Keratinocyte (primary cell): ENCODE data around the gene STXBP2. TPM values are rescaled to one million over a fixed set of nuclear protein-coding genes. Genes with fewer than 3 reads are reported as not detected.

Experiments used
- DNase-seq: peaks from one replicate; pipeline ENCODE4 v3.0.0-alpha.2; 2011; ENCODE audit warnings: low read depth, missing footprints, low spot score
- FAIRE-seq: peaks from 2 replicates; lab custom pipeline; 2011; peaks lifted over from hg19 to GRCh38; lab: Jason Lieb, UNC
- H2AFZ ChIP-seq: 2 replicates; pipeline ENCODE4 v1.6.0; 2012; ENCODE audit warnings: low read length, control low read depth, inconsistent platforms; ENCODE audit not compliant: control insufficient read depth
- H3K27ac ChIP-seq: 2 replicates; pipeline ENCODE4 v1.5.1; 2011; ENCODE audit warnings: low read length; ENCODE audit not compliant: control insufficient read depth, insufficient read depth
- H3K27me3 ChIP-seq: 3 replicates; pipeline ENCODE4 v1.6.0; 2011; ENCODE audit warnings: low read length; ENCODE audit not compliant: control insufficient read depth, insufficient read depth; ENCODE audit errors: extremely low read depth
- H3K36me3 ChIP-seq, 2 experiments: 2 replicates in 1 of 2; 3 replicates in 1 of 2; pipeline ENCODE4 v1.5.1; 2011; ENCODE audit warnings: low read length in 2 of 2, mild to moderate bottlenecking in 1 of 2; ENCODE audit not compliant: control insufficient read depth in 2 of 2, insufficient read depth in 2 of 2; ENCODE audit errors: extremely low read depth in 1 of 2
- H3K4me1 ChIP-seq: 3 replicates; pipeline ENCODE4 v1.5.1; 2011; ENCODE audit warnings: low read length; ENCODE audit not compliant: control insufficient read depth, insufficient read depth; ENCODE audit errors: extremely low read depth
- H3K4me2 ChIP-seq: 3 replicates; pipeline ENCODE4 v1.6.0; 2011; ENCODE audit warnings: low read depth, low read length; ENCODE audit not compliant: control insufficient read depth, insufficient read depth; ENCODE audit errors: extremely low read depth
- H3K4me3 ChIP-seq, 3 experiments: fragments of 200-600 bp in 1 of 3; sonication (generic) in 1 of 3; 2 replicates in 2 of 3; 3 replicates in 1 of 3; pipeline ENCODE4 v1.5.1; 2011 to 2016; ENCODE audit warnings: low read length in 3 of 3, mild to moderate bottlenecking in 3 of 3, control low read depth in 2 of 3, inconsistent platforms in 1 of 3, low read depth in 1 of 3, mixed read lengths in 1 of 3, mixed run types in 1 of 3, moderate library complexity in 1 of 3; ENCODE audit not compliant: control insufficient read depth in 2 of 3, insufficient read depth in 2 of 3; ENCODE audit errors: extremely low read depth in 1 of 3
- H3K79me2 ChIP-seq: 2 replicates; pipeline ENCODE4 v1.6.0; 2012; ENCODE audit warnings: low read length; ENCODE audit not compliant: control insufficient read depth, insufficient read depth
- H3K9ac ChIP-seq: 3 replicates; pipeline ENCODE4 v1.6.0; 2011; ENCODE audit warnings: low read length; ENCODE audit not compliant: control insufficient read depth, insufficient read depth; ENCODE audit errors: extremely low read depth
- H3K9me1 ChIP-seq: 3 replicates; pipeline ENCODE4 v1.6.0; 2011; ENCODE audit warnings: low read length; ENCODE audit not compliant: control insufficient read depth, insufficient read depth; ENCODE audit errors: extremely low read depth
- H3K9me3 ChIP-seq: 2 replicates; pipeline ENCODE4 v1.5.1; 2012; ENCODE audit warnings: low read depth, low read length; ENCODE audit not compliant: control insufficient read depth
- H4K20me1 ChIP-seq: 3 replicates; pipeline ENCODE4 v1.6.0; 2011; ENCODE audit warnings: low read length; ENCODE audit not compliant: control insufficient read depth, insufficient read depth; ENCODE audit errors: extremely low read depth
- EZH2 ChIP-seq: IDR thresholded peaks from one replicate; pipeline ENCODE4 v1.6.1; 2012; ENCODE audit warnings: inconsistent platforms, mild to moderate bottlenecking, low read length, moderate library complexity
- dilution Hi-C: fragments of 300-500 bp; cut with MboI; formaldehyde crosslinking; loops from one replicate; pipeline ENCODE4 v1.7.0; 2020; ENCODE audit warnings: low sequenced_read_pairs; ENCODE audit not compliant: extremely low pct_ligation_motif_present
- polyA plus RNA-seq, 5 experiments: library from polyadenylated mRNA; depleted of rRNA in 3 of 5; stranded (reverse) in 3 of 5; stranded (forward) in 1 of 5; unstranded in 1 of 5; fragments of >200 nt; gene quantifications; 1 replicate in 1 of 5; 2 replicates in 3 of 5; 3 replicates in 1 of 5; pipeline versions ENCODE4 v1.2.1 to v1.2.3, GENCODE V29; 2011 to 2012; ENCODE audit warnings: missing spikeins in 2 of 5, low read depth in 1 of 5, low replicate concordance in 1 of 5
- TF ChIP-seq, protein P1 (sequence below), 3 experiments: IDR thresholded peaks in 1 of 3; conservative IDR thresholded peaks in 1 of 3; optimal IDR thresholded peaks in 1 of 3; 2 replicates in 2 of 3; 3 replicates in 1 of 3; pipeline versions ENCODE3 to v1.5.1; 2011; ENCODE audit warnings: low read length in 3 of 3, mild to moderate bottlenecking in 3 of 3, moderate library complexity in 2 of 3, control low read depth in 1 of 3, inconsistent platforms in 1 of 3; ENCODE audit not compliant: insufficient read depth in 2 of 3; ENCODE audit errors: extremely low read depth in 1 of 3

The STXBP2 gene
- polyA plus RNA-seq, 1 donor (not counting 4 experiments of a cell fraction or from before 2014, with no cell fraction given), result 58.8 TPM

DNA sequence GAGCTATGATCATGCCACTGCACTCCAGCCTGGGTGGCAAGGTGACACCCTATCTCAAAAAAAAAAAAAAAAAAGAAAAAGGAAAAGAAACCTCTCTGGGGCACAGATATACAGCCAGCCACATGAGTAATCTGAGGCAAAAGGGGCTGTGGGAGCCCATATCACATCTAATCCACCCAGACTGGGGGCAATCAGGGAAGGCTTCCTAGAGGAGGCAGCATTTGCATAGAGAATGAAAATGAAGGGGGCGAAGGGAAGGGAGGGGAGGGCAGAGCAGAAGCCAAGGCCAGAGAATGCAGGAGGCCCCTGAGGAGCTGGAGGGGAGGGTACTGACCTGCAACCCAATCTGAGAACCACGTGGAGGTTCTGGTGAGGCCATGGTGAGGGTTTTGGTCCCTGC, 13.2 kb downstream of the STXBP2 start:
- peaks cover 2% of the 10 kb centered on the region for H3K9me1 ChIP-seq
- H3K4me3 ChIP-seq, result no peak overlapping the region
- dilution Hi-C loops, result no loop called here
- H4K20me1 ChIP-seq, result no peaks in the 10 kb centered on the region
- no peaks in the 10 kb centered on the region for H3K27me3 ChIP-seq
- TF ChIP-seq EZH2, result no peak
- TF ChIP-seq, protein P1, sequence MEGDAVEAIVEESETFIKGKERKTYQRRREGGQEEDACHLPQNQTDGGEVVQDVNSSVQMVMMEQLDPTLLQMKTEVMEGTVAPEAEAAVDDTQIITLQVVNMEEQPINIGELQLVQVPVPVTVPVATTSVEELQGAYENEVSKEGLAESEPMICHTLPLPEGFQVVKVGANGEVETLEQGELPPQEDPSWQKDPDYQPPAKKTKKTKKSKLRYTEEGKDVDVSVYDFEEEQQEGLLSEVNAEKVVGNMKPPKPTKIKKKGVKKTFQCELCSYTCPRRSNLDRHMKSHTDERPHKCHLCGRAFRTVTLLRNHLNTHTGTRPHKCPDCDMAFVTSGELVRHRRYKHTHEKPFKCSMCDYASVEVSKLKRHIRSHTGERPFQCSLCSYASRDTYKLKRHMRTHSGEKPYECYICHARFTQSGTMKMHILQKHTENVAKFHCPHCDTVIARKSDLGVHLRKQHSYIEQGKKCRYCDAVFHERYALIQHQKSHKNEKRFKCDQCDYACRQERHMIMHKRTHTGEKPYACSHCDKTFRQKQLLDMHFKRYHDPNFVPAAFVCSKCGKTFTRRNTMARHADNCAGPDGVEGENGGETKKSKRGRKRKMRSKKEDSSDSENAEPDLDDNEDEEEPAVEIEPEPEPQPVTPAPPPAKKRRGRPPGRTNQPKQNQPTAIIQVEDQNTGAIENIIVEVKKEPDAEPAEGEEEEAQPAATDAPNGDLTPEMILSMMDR (optimal IDR thresholded peaks at IDR 0.05 in 1 of 3, IDR thresholded peaks at IDR 0.05 in 1 of 3, conservative IDR thresholded peaks at IDR 0.05 in 1 of 3; ENCODE audit: extremely low read depth in 1 of 3, insufficient read depth in 2 of 3, low read length in 3 of 3), result no peak
- H3K27ac ChIP-seq, result no peak overlapping the region
- H3K9ac ChIP-seq, result no peak overlapping the region
- H2AFZ ChIP-seq, result no peak overlapping the region
- peaks cover 4% of the 10 kb centered on the region for H3K4me1 ChIP-seq
- H3K4me2 ChIP-seq, result no peak overlapping the region
- H3K9me3 ChIP-seq, result no peaks in the 10 kb centered on the region
- no peaks in the 10 kb centered on the region for H3K79me2 ChIP-seq
- DNase-seq (no peak), FAIRE-seq (no peak)
- H3K36me3 ChIP-seq, result peaks cover 4 to 7% of the 10 kb centered on the region in 2 experiments

DNA sequence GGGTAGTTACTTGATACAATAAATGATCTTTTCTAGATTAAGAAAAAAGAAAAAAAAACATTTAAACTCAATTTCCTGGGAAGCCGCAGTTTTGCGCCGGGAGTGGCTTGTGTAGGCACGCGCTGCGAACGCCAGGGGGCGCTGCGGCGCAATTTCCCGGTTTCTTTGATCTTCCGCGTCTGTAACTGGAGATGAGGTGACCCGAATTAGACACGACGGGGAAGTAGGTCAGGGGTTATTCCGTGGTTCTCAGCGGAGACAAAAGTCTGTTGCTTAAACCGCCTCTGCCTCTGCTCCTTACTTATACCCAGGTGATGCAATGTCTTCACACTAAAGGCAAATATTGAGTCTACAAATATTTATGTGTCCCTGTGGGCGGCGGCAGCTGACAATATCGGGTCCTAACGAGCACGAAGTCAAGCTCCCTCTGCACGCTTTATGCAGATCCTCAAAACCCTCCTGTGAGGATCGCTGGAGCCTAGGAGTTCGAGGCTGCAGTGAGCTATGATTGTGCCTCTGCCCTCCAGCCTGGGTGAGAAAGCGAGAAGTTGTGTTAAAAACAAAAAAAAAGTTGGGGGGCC, 15.2 kb downstream of the STXBP2 start:
- H3K4me1 ChIP-seq, result peaks cover 4% of the 10 kb centered on the region
- H2AFZ ChIP-seq, result peak overlapping the region; percentile 67
- peak overlapping the region in 1 of 3 experiments; percentile 42 for H3K4me3 ChIP-seq
- FAIRE-seq, result peak; percentile 64
- H3K9me3 ChIP-seq, result no peaks in the 10 kb centered on the region
- peak overlapping the region; percentile 87 for H3K4me2 ChIP-seq
- H3K36me3 ChIP-seq, result peaks cover 3 to 4% of the 10 kb centered on the region in 2 experiments
- no peak overlapping the region for H3K27ac ChIP-seq
- H3K9ac ChIP-seq, result no peak overlapping the region
- TF ChIP-seq, protein P1 (optimal IDR thresholded peaks at IDR 0.05 in 1 of 3, IDR thresholded peaks at IDR 0.05 in 1 of 3, conservative IDR thresholded peaks at IDR 0.05 in 1 of 3; ENCODE audit: extremely low read depth in 1 of 3, insufficient read depth in 2 of 3, low read length in 3 of 3), result peak; percentile 78 to 95 (median 87)
- no peak for TF ChIP-seq EZH2
- no peak for DNase-seq
- H3K79me2 ChIP-seq, result no peaks in the 10 kb centered on the region
- H4K20me1 ChIP-seq, result no peaks in the 10 kb centered on the region
- H3K9me1 ChIP-seq, result peaks cover 2% of the 10 kb centered on the region
- H3K27me3 ChIP-seq, result no peaks in the 10 kb centered on the region
- dilution Hi-C loops, result no loop called here
